ENCODE results near the gene FGF14.

Gene FGF14

GRCh38 chr13:101837288-101837687 lies 564.6 kb downstream of the FGF14 start:
- Histone ChIP-seq H3K36me3 (ENCODE audit: control insufficient read depth, insufficient read depth, low read length) (no peaks in the 10 kb centered on the region), H3K27ac (no peak overlapping the region), H3K79me2 (no peaks in the 10 kb centered on the region), H3K4me3 (ENCODE audit: low read depth, low read length) (no peak overlapping the region), H3K9me3 (ENCODE audit: control insufficient read depth, low read length) (no peaks in the 10 kb centered on the region), H3K27me3 (ENCODE audit: control insufficient read depth, insufficient read depth, low read length) (no peaks in the 10 kb centered on the region), H3K9ac (no peak overlapping the region), H3K4me2 (ENCODE audit: low read length) (no peak overlapping the region), H2AFZ (no peak overlapping the region), H3K4me1 (no peaks in the 10 kb centered on the region)
- no peak for TF ChIP-seq CTCF (IDR thresholded peaks at IDR 0.05)

- H3K4me1 ChIP-seq, result no peaks in the 10 kb centered on the region
- H3K79me2 ChIP-seq, result no peaks in the 10 kb centered on the region
- H3K9ac ChIP-seq, result no peak overlapping the region
- H3K36me3 ChIP-seq (ENCODE audit: control insufficient read depth, insufficient read depth, low read length), result no peaks in the 10 kb centered on the region
- no peak overlapping the region for H3K4me3 ChIP-seq (ENCODE audit: low read depth, low read length)
- no peaks in the 10 kb centered on the region for H3K27me3 ChIP-seq (ENCODE audit: control insufficient read depth, insufficient read depth, low read length)
- H3K4me2 ChIP-seq (ENCODE audit: low read length), result no peak overlapping the region
- no peak overlapping the region for H3K27ac ChIP-seq
- H3K9me3 ChIP-seq (ENCODE audit: control insufficient read depth, low read length), result no peaks in the 10 kb centered on the region
- H2AFZ ChIP-seq, result no peak overlapping the region
- TF ChIP-seq CTCF (IDR thresholded peaks at IDR 0.05), result no peak
Measured at GRCh38 chr13:101835920-101836319, 565.9 kb downstream of the FGF14 start.

GRCh38 chr13:101833671-101834070 lies 568.2 kb downstream of the FGF14 start:
- no peak overlapping the region for H3K4me2 ChIP-seq (ENCODE audit: low read length)
- no peaks in the 10 kb centered on the region for H3K79me2 ChIP-seq
- no peak overlapping the region for H2AFZ ChIP-seq
- H3K36me3 ChIP-seq (ENCODE audit: control insufficient read depth, insufficient read depth, low read length), result no peaks in the 10 kb centered on the region
- H3K4me3 ChIP-seq (ENCODE audit: low read depth, low read length), result no peak overlapping the region
- no peaks in the 10 kb centered on the region for H3K27me3 ChIP-seq (ENCODE audit: control insufficient read depth, insufficient read depth, low read length)
- H3K4me1 ChIP-seq, result no peaks in the 10 kb centered on the region
- TF ChIP-seq CTCF (IDR thresholded peaks at IDR 0.05), result no peak
- H3K9ac ChIP-seq, result no peak overlapping the region
- no peak overlapping the region for H3K27ac ChIP-seq
- H3K9me3 ChIP-seq (ENCODE audit: control insufficient read depth, low read length), result no peaks in the 10 kb centered on the region

- Histone ChIP-seq H2AFZ (no peak overlapping the region), H3K4me1 (no peaks in the 10 kb centered on the region), H3K27ac (no peak overlapping the region), H3K36me3 (ENCODE audit: control insufficient read depth, insufficient read depth, low read length) (no peaks in the 10 kb centered on the region), H3K4me2 (ENCODE audit: low read length) (no peak overlapping the region), H3K4me3 (ENCODE audit: low read depth, low read length) (no peak overlapping the region), H3K27me3 (ENCODE audit: control insufficient read depth, insufficient read depth, low read length) (no peaks in the 10 kb centered on the region), H3K9ac (no peak overlapping the region), H3K9me3 (ENCODE audit: control insufficient read depth, low read length) (no peaks in the 10 kb centered on the region), H3K79me2 (no peaks in the 10 kb centered on the region)
- no peak for TF ChIP-seq CTCF (IDR thresholded peaks at IDR 0.05)
Measured at GRCh38 chr13:101830035-101830434, 571.8 kb downstream of the FGF14 start.

- H3K9me3 ChIP-seq (ENCODE audit: control insufficient read depth, low read length), result no peaks in the 10 kb centered on the region
- no peak for TF ChIP-seq CTCF (IDR thresholded peaks at IDR 0.05)
- no peak overlapping the region for H2AFZ ChIP-seq
Measured at GRCh38 chr13:101829484-101829883, 572.4 kb downstream of the FGF14 start.

More at GRCh38 chr13:101829484-101829883, 572.4 kb downstream of the FGF14 start:
- Histone ChIP-seq H3K9ac (no peak overlapping the region), H3K36me3 (ENCODE audit: control insufficient read depth, insufficient read depth, low read length) (no peaks in the 10 kb centered on the region), H3K4me2 (ENCODE audit: low read length) (no peak overlapping the region), H3K27me3 (ENCODE audit: control insufficient read depth, insufficient read depth, low read length) (no peaks in the 10 kb centered on the region), H3K79me2 (no peaks in the 10 kb centered on the region), H3K4me1 (no peaks in the 10 kb centered on the region), H3K27ac (no peak overlapping the region), H3K4me3 (ENCODE audit: low read depth, low read length) (no peak overlapping the region)
